Measurements from ENCODE around the gene WDR5B.

GRCh38 chr3:122410111-122410510, 5.8 kb downstream of the WDR5B start:
- TF ChIP-seq YY1 (IDR thresholded peaks at IDR 0.05; ENCODE audit: insufficient read depth, insufficient read length) (no peak), SUZ12 (IDR thresholded peaks at IDR 0.05; ENCODE audit: extremely low read depth, insufficient read depth, insufficient read length) (no peak), ZNF274 (IDR thresholded peaks at IDR 0.05; ENCODE audit: low read depth, low read length) (no peak)
